K562 treated with DMSO at 1 percent for 48 hours (cell line): ENCODE measurements around the gene ZNF300. TPM values are rescaled to one million over a fixed set of nuclear protein-coding genes. Genes with fewer than 3 reads are reported as not detected.

Experiments used
- total RNA-seq: library from RNA; unstranded; fragments of 300-600 nt; gene quantifications from 2 replicates; pipeline ENCODE4 v1.2.3, GENCODE V29; 2022; ENCODE audit warnings: low replicate concordance; ENCODE audit errors: extremely low read depth

Gene ZNF300
- total RNA-seq: not detected in 2 replicates

GRCh38 chr5:150904479-150905311, at the start of gene ZNF300:
Gene ZNF300, minus strand, starts transcription at chr5:150904980. Its CDS starts 1,825 bp downstream, at chr5:150903155.

DNA sequence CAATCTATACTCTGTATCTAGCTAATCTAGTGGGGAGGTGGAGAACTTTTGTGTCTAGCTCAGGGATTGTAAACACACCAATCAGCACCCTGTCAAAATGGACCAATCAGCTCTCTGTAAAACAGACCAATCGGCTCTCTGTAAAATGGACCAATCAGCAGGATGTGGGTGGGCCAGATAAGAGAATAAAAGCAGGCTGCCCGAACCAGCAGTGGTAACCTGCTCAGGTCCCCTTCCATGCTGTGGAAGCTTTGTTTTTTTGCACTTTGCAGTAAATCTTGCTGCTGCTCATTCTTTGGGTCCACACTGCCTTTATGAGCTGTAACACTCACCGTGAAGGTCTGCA, 58.5 kb downstream of the ZNF300 start, which contains the start of gene IRGM:
Gene IRGM (plus strand): TSS at position 214 of the 346 bp plus-strand sequence. CDS start 1,603 bp downstream, outside the sequence.

Other genes starting within 250 kb of the ZNF300 start
- gene MYOZ3, start 243.7 kb downstream of the ZNF300 start, total RNA-seq: not detected in 2 replicates
- gene RBM22, start 203.9 kb downstream of the ZNF300 start, total RNA-seq: not detected in 2 replicates
- not detected in 2 replicates for gene DCTN4, start 146.0 kb downstream of the ZNF300 start, total RNA-seq
- gene SMIM3, start 126.2 kb downstream of the ZNF300 start, total RNA-seq: 267 TPM in 1 of 2 replicates, not detected in the other
- gene IRGM, start 58.5 kb downstream of the ZNF300 start, total RNA-seq: not detected in 2 replicates
- not detected in 2 replicates for gene GPX3, start 115.6 kb upstream of the ZNF300 start, total RNA-seq
- gene TNIP1, start 176.1 kb upstream of the ZNF300 start, total RNA-seq: not detected in 2 replicates